Endothelial cell of umbilical vein (primary cell): Measurements from ENCODE around the gene NUB1. TPM values are rescaled to one million over a fixed set of nuclear protein-coding genes. Genes with fewer than 3 reads are reported as not detected.

Source experiments
- BruUV-seq: library from RNA; stranded (reverse); fragments of 400-500 nt; replicated peaks from 2 replicates; lab custom pipeline; 2021; lab: Mats Ljungman, UMichigan
- CTCF ChIA-PET: fragments of 300-600, 350-600 bp; sonication (Branson Sonifier 250); formaldehyde crosslinking; loops from one replicate; lab custom pipeline; 2021; ENCODE audit warnings: antibody characterized with exemption, inconsistent platforms; lab: Charles Lee
- POLR2A ChIA-PET: fragments of 300-600, 350-600 bp; sonication (Branson Sonifier 250); formaldehyde crosslinking; loops from one replicate; lab custom pipeline; 2021; ENCODE audit warnings: antibody characterized with exemption, inconsistent platforms; lab: Charles Lee
- DNase-seq: peaks from one replicate; pipeline ENCODE4 v3.0.0-alpha.2; 2011; ENCODE audit warnings: low read depth, low spot score
- FAIRE-seq: peaks from 2 replicates; lab custom pipeline; 2011; peaks lifted over from hg19 to GRCh38; lab: Jason Lieb, UNC
- H2AFZ ChIP-seq: 2 replicates; pipeline ENCODE4 v1.6.0; 2012; ENCODE audit warnings: low read depth, low read length, control low read depth, inconsistent platforms
- H3K27ac ChIP-seq: 2 replicates; pipeline ENCODE4 v1.5.1; 2011; ENCODE audit warnings: low read depth, mild to moderate bottlenecking, control low read depth, low read length, moderate library complexity; ENCODE audit not compliant: insufficient read depth
- H3K27me3 ChIP-seq, 2 experiments: 2 replicates each; pipeline versions ENCODE4 v1.6.0 to v1.6.1; 2011; ENCODE audit warnings: low read length in 2 of 2, mixed read lengths in 1 of 2; ENCODE audit not compliant: control insufficient read depth in 2 of 2, insufficient read depth in 2 of 2
- H3K36me3 ChIP-seq, 2 experiments: 2 replicates in 1 of 2; 3 replicates in 1 of 2; pipeline ENCODE4 v1.5.1; 2011; ENCODE audit warnings: low read length in 2 of 2, mild to moderate bottlenecking in 1 of 2, moderate library complexity in 1 of 2; ENCODE audit not compliant: control insufficient read depth in 2 of 2, insufficient read depth in 2 of 2; ENCODE audit errors: extremely low read depth in 1 of 2
- H3K4me1 ChIP-seq: 3 replicates; pipeline ENCODE4 v1.5.1; 2011; ENCODE audit warnings: mild to moderate bottlenecking, low read length; ENCODE audit not compliant: control insufficient read depth, insufficient read depth; ENCODE audit errors: extremely low read depth
- H3K4me2 ChIP-seq: 2 replicates; pipeline ENCODE4 v1.6.1; 2011; ENCODE audit warnings: low read length, control low read depth, mixed read lengths; ENCODE audit not compliant: insufficient read depth
- H3K4me3 ChIP-seq, 3 experiments: fragments of 200-600 bp in 1 of 3; sonication (generic), shearing (Covaris generic) in 1 of 3; replicated peaks in 1 of 3; 2 replicates each; pipeline ENCODE4 v1.5.1; 2011 to 2016; ENCODE audit warnings: control low read depth in 3 of 3, low read length in 3 of 3, mild to moderate bottlenecking in 2 of 3, inconsistent platforms in 1 of 3, low read depth in 1 of 3, moderate library complexity in 1 of 3; ENCODE audit not compliant: insufficient read depth in 1 of 3
- H3K79me2 ChIP-seq: 2 replicates; pipeline ENCODE4 v1.6.0; 2012; ENCODE audit warnings: low read length, inconsistent platforms; ENCODE audit not compliant: control insufficient read depth, insufficient read depth
- H3K9ac ChIP-seq: replicated peaks from 2 replicates; pipeline ENCODE3; 2011; ENCODE audit warnings: low read length, control low read depth; ENCODE audit not compliant: insufficient read depth; ENCODE audit errors: extremely low read depth
- H3K9me1 ChIP-seq: replicated peaks from 3 replicates; pipeline ENCODE4 v1.6.0; 2011; ENCODE audit warnings: mild to moderate bottlenecking, low read length; ENCODE audit not compliant: control insufficient read depth, insufficient read depth; ENCODE audit errors: extremely low read depth
- H3K9me3 ChIP-seq: replicated peaks from 2 replicates; pipeline ENCODE4 v1.5.1; 2012; ENCODE audit warnings: low read length, inconsistent platforms; ENCODE audit not compliant: control insufficient read depth, insufficient read depth
- H4K20me1 ChIP-seq: replicated peaks from 2 replicates; pipeline ENCODE3; 2011; ENCODE audit warnings: mild to moderate bottlenecking, low read length; ENCODE audit not compliant: control insufficient read depth, insufficient read depth; ENCODE audit errors: extremely low read depth
- CTCF ChIP-seq, 2 donors: IDR thresholded peaks; 1 replicate in 1 of 2; 2 replicates in 1 of 2; pipeline ENCODE4 v1.5.1; 2011; ENCODE audit warnings: low read length in 2 of 2, mild to moderate bottlenecking in 2 of 2, moderate library complexity in 2 of 2, control low read depth in 1 of 2, inconsistent platforms in 1 of 2, low read depth in 1 of 2; ENCODE audit not compliant: insufficient read depth in 1 of 2; ENCODE audit errors: extremely low read depth in 1 of 2
- EZH2 ChIP-seq: IDR thresholded peaks from 2 replicates; pipeline ENCODE4 v1.6.1; 2012; ENCODE audit warnings: borderline replicate concordance, low read depth, mild to moderate bottlenecking, moderate library complexity, low read length, inconsistent platforms; ENCODE audit not compliant: severe bottlenecking
- FOS ChIP-seq: IDR thresholded peaks from 2 replicates; pipeline ENCODE4 v1.6.1; 2011; ENCODE audit warnings: mild to moderate bottlenecking, low read length, moderate library complexity, borderline replicate concordance; ENCODE audit not compliant: insufficient read depth
- GATA2 ChIP-seq: IDR thresholded peaks from 2 replicates; pipeline ENCODE4 v1.7.0; 2011; ENCODE audit warnings: low read depth, mild to moderate bottlenecking, moderate library complexity, mixed read lengths, low read length; ENCODE audit not compliant: insufficient read length, insufficient read depth
- JUN ChIP-seq: IDR thresholded peaks from 2 replicates; pipeline ENCODE4 v1.6.1; 2011; ENCODE audit warnings: borderline replicate concordance, low read depth; ENCODE audit not compliant: insufficient read length, insufficient read depth
- MAX ChIP-seq: IDR thresholded peaks from 2 replicates; pipeline ENCODE4 v1.6.1; 2011; ENCODE audit not compliant: insufficient read depth, insufficient read length
- MYC ChIP-seq: IDR thresholded peaks from one replicate; pipeline ENCODE4 v1.6.1; 2011; ENCODE audit warnings: mild to moderate bottlenecking, low read depth, low read length
- POLR2A ChIP-seq: IDR thresholded peaks from 2 replicates; pipeline ENCODE4 v1.6.1; 2012; ENCODE audit warnings: low read depth, mild to moderate bottlenecking, control low read depth, low read length
- POLR2AphosphoS5 ChIP-seq: IDR thresholded peaks from 2 replicates; pipeline ENCODE4 v1.6.1; 2012; ENCODE audit warnings: low read depth, mild to moderate bottlenecking, control low read depth, low read length, moderate library complexity; ENCODE audit not compliant: insufficient read depth
- dilution Hi-C: fragments of 300-500 bp; cut with MboI; formaldehyde crosslinking; loops from one replicate; pipeline ENCODE4 v1.15.0; 2019; ENCODE audit warnings: low sequenced_read_pairs; ENCODE audit not compliant: extremely low pct_ligation_motif_present
- intact Hi-C: fragments of 100-400 bp; cut with micrococcal nuclease; formaldehyde crosslinking; loops from one replicate; pipeline ENCODE4 v1.10.0; 2022
- polyA plus RNA-seq, 4 experiments: library from polyadenylated mRNA; depleted of rRNA in 3 of 4; stranded (reverse) in 3 of 4; unstranded in 1 of 4; fragments of >200 nt; gene quantifications; 2 replicates each; pipeline versions ENCODE4 v1.2.1 to v1.2.3, GENCODE V29; 2011 to 2012; ENCODE audit warnings: missing spikeins in 1 of 4
- total RNA-seq: library from RNA; stranded (reverse); gene quantifications from 2 replicates; pipeline ENCODE4 v1.2.3, GENCODE V29; 2021

Gene NUB1
- total and polyA plus RNA-seq, 2 donors (not counting 3 experiments of a cell fraction or from before 2014, with no cell fraction given): 28.0 to 46.2 TPM

- no peak overlapping the region for H3K27ac ChIP-seq
- no peak overlapping the region for H3K4me2 ChIP-seq
- H3K4me3 ChIP-seq: no peak overlapping the region
- TF ChIP-seq POLR2AphosphoS5 (no peak), FOS (no peak)
- dilution Hi-C loops: no loop called here
- H3K27me3 ChIP-seq: peaks cover 4 to 6% of the 10 kb centered on the region in 2 experiments
- CTCF ChIA-PET: interaction anchor here (1.0 kb wide), 1 partner anchor 9 kb away, joined by 5 read pairs; no protein-coding TSS in a partner anchor
- DNase-seq: no peak
- no peaks in the 10 kb centered on the region for H3K79me2 ChIP-seq
- intact Hi-C loops: no loop called here
- no peaks in the 10 kb centered on the region for H3K4me1 ChIP-seq
- POLR2A ChIA-PET: no interaction called here
- no peaks in the 10 kb centered on the region for H4K20me1 ChIP-seq
- no peak overlapping the region for H2AFZ ChIP-seq
- H3K9me1 ChIP-seq: no peaks in the 10 kb centered on the region
- no peak for FAIRE-seq
- BruUV-seq: no TSS peak
- H3K36me3 ChIP-seq: no peaks in the 10 kb centered on the region
- no peak overlapping the region for H3K9ac ChIP-seq
- H3K9me3 ChIP-seq: no peaks in the 10 kb centered on the region
These were observed 83.2 kb downstream of the NUB1 start for GRCh38 chr7:151424799-151425198.

GRCh38 chr7:151425670-151426440 lies 84.2 kb downstream of the NUB1 start:
- Histone ChIP-seq H4K20me1 (no peaks in the 10 kb centered on the region), H3K4me1 (no peaks in the 10 kb centered on the region), H3K9me3 (no peaks in the 10 kb centered on the region), H3K79me2 (no peaks in the 10 kb centered on the region), H3K9ac (no peak overlapping the region), H3K9me1 (no peaks in the 10 kb centered on the region), H3K4me2 (no peak overlapping the region), H3K27ac (no peak overlapping the region), H2AFZ (no peak overlapping the region), H3K36me3 (no peaks in the 10 kb centered on the region), H3K27me3 (peaks cover 4 to 6% of the 10 kb centered on the region in 2 experiments), H3K4me3 (no peak overlapping the region)
- DNase-seq (no peak), FAIRE-seq (no peak)
- ChIA-PET POLR2A (no interaction called here), CTCF (interaction anchor here (0.7 to 2.4 kb wide), 4 partner anchors 10 to 111 kb away, joined by 3 to 10 read pairs (median 4); no protein-coding TSS in a partner anchor)
- BruUV-seq: no TSS peak
- dilution Hi-C loops (no loop called here), intact Hi-C loops (no loop called here)
- TF ChIP-seq MAX: no peak
- TF ChIP-seq CTCF (IDR thresholded peaks at IDR 0.05; ENCODE audit: extremely low read depth in 1 of 2, insufficient read depth in 1 of 2, low read depth in 1 of 2, low read length in 2 of 2): no peak
- no peak for TF ChIP-seq FOS
- TF ChIP-seq JUN: no peak
- no peak for TF ChIP-seq EZH2
- no peak for TF ChIP-seq GATA2
- TF ChIP-seq POLR2A: no peak
- TF ChIP-seq POLR2AphosphoS5: no peak
- TF ChIP-seq MYC: no peak
